ENCODE results near the gene TFEB. TPM values are rescaled to one million over a fixed set of nuclear protein-coding genes. Genes with fewer than 3 reads are reported as not detected.

The TFEB gene
- polyA plus RNA-seq, 3 donors = 7.9 to 8.6 (median 8.4) TPM

DNA sequence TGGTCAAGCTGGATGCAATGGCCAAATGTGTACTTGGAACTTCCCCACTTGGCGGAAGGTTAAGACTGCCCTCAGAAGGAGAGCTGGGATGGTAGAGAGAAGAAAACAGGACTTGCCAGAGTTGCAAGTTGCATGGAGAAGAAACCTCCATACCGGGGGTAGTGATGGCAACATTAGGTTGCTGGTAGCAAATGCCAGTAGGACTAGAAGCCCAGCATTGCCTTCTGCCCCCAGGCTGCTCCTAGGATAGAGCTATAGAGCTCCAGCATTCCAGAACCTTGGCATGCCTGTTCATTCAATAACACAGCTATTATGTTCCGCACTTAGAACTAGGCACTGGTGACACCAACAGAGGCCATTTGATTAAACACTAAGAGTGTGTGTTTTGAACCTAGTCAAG lies 26.6 kb downstream of the TFEB start:
- no peak for DNase-seq (ENCODE audit: low read depth in 3 of 3, low spot score in 2 of 3)

DNA sequence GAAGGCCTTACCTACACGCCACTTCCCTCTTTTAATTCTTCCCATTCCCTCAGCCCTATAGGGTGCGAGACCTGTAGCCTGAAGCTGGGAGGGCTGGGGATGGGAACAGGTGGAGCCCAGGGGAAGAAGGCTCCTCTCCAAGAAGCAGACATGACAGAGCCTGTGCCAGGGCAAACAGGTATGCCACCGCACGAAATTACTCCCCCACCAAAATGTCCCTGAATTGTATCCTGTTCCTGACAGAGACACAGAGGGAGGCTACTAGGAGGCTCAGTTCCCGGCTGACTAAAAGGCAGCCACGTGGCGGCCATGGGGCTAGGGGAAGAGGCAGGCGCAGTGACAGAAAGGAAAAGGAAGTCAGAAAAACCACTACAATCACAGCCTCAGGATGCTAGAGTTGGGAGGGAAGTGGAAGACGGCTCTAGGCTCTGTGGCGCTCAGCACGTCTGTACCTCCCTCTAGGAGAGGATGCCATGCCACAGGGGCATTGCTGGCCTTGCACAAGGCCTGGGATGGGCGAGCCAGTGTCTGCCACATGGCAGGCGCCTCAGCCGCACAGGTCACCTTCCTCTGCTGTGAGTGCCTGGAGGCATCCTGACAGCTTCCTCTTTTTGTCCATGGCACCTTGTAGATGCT lies 27.7 kb downstream of the TFEB start:
- no peak for DNase-seq (ENCODE audit: low read depth in 3 of 3, low spot score in 2 of 3)

DNA sequence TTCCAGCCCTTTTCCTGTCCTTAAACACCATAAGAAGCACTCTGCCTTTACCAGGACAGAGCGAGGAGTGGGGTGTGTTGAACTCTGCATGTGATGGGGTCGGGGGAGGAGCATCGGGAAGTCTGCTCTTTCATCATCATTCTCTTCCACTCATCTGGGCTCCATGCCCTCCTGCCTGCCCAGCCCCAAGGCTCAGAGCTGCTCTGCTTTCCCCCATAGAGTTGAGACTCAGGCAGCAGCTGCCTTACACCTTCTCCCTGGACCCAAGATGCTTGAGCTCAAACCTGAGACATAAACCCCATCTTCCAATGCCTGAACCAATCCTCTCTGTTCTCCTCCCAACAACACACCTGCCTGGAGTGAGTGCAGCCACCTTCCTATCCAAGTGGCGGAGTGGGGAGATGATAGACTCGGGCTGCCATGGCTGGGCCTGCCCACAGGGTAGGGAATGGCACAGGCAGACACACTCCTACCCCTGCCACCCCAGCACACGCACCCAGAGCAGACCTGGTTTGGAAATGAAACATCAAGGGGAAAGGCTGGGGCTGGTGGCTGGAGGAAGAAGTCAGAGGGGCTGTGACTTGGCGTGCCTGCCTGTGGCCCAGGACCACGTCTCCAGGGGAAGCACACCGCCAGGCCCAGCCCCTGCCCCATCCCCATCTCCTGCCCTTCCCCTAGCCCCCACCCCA lies 28.4 kb downstream of the TFEB start:
- DNase-seq (ENCODE audit: low read depth in 3 of 3, low spot score in 2 of 3) = no peak

DNA sequence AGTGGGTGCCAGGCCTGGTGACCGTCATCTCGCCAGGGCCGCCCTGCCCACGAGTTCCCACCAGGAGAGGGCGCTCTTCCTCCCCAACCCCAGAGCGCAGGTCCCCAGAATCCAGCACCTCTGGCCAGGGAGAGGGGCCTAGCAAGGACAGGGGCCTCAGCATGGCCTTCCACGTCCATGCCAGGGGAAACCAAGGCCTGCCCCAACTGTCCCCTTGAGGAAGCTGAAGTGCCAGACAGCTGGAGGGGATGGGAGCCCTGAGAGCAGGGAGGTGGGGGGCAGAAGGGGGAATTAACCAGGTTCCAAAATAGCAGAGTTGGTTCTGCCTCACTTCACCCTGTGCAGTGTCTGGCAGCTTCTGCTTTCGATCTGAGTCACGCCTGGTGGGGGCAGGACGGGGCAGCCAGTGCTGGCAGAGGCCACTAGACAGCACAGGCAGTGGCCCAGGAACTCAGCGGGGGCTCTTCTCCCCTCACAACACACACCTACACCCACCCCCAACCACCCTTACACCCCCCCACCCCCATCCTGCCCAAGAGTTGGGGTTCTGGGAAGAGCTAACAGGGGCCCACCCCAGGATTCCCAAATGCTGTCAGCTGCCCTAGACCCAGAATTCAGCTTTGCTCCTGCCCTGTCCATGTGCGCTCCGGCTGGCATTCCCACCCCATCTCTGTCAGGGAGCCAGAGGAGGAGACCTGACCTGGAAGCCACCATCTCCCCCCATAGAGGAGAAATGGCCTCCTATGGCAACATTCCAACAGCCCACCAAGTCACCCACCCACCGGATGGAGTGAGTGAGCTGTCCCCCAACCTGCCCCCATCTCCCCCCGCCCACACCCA lies 29.2 kb downstream of the TFEB start:
- no peak for DNase-seq (ENCODE audit: low read depth in 3 of 3, low spot score in 2 of 3)

DNA sequence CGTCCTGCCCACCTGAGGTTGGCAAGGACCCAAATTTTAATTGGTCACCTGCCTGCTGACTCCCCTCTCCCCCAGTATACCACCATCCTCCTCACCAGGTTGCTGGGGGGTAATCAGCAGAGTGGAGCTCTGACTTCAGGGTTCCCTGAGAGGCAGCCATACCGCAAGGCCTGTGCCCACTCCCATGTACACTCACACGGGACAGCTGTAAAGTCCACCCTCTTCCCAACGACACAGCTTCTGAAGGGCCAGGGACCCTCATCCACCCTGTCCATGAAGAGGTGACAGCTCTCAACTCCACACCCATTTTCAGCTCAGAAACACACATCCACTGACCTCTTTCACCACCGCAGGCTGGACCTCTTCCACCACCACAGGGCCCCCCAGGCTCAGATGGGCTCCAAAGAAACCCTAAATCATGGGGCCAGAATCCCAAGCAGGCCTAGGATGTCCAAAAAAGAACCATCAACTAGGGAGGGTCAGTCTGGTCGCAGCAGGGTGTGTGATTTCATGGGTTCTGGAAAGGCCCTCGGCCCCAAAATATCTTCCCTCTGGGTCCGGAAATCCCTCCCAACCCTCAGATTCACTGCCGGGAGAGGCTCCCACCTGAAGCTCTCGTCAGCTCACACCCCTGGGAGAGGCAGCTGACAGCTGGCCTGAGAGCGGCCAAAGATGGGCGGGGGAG lies 30.0 kb downstream of the TFEB start:
- no peak for DNase-seq (ENCODE audit: low read depth in 3 of 3, low spot score in 2 of 3)

DNA sequence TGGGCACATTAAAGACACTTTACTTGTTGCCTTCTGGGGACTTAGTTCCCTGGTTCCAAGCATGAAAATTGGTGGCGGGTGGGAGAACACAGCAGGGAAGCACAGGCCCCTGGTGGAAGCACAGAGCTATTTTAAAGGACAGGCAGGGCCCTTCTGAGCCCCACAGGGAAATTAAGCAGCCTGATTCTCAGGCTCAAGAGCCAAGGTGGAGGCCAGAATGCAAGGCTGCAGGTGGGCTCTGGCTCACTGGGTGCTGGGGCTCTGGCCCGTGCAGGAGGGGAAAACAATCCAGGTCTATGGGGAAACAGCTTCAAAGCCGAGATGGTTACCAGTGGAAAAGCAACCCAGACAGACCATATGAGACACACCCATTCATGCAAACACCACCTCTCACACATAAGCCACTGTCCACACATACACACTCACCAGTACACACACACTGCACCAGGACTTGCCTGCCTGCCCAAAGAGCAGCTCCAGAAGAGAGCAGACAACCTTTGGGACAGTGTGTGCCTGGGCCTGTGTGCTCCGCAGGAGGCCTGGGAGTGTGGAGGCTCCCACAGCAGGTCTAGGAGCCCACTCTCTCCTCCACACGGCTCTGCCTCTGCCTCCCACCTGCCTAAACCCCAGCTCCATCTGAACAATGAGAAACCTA lies 30.6 kb downstream of the TFEB start:
- no peak for DNase-seq (ENCODE audit: low read depth in 3 of 3, low spot score in 2 of 3)

DNA sequence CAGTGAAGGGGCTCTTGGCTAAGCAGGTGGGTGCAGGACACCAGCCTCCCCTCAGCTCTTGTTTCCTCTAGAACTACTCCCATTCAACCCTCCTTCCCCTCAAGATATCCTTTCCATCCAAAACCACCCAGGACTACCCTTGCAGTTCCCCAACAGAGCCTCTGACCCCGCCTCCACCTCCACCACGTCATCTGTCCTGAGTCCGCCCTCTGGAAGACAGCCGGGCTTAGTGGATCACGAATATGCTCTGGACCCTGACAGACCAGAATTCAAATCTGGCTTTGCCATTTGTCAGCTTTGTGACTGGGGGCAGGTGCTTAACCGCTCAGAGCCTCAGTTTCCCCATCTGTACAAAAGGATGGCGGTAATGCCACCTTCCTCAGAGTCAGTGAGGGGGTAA lies 31.4 kb downstream of the TFEB start:
- no peak for DNase-seq (ENCODE audit: low read depth in 3 of 3, low spot score in 2 of 3)

DNA sequence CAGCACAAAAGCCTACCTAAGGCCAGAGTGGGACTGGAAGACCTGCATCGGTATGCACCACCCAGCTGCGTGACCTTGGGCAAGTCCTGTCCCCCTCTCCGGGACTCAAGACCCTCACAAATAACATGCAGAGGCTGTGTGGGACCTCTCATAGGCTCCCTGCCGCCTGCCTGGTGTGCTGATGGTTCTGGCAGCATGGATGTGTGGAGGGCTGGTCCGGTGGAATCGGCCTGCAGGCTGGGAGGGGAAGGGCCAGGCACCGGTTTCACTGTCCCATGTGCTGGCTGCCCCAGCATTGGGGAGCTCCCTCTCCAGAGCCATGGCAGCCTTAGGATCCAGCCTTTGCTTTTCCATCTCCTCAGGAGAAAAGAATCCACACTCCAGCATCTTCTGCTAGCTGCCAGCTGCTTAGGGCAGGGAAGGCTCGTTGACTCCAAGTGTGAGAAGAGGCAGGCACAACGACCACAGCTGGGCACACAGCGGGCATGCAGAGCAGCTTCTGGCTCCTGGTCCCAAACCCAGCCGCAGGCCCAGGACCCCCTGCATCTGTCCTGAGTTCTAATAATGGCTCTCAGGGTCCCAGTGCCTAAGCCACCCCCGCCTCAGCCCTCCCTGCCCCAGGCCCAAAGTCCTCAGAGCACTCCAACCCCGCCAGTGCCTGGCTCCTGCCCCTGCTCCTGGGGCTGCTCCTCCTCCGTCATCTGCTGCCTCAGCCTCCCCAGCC lies 32.5 kb downstream of the TFEB start:
- DNase-seq (ENCODE audit: low read depth in 3 of 3, low spot score in 2 of 3) = no peak

DNA sequence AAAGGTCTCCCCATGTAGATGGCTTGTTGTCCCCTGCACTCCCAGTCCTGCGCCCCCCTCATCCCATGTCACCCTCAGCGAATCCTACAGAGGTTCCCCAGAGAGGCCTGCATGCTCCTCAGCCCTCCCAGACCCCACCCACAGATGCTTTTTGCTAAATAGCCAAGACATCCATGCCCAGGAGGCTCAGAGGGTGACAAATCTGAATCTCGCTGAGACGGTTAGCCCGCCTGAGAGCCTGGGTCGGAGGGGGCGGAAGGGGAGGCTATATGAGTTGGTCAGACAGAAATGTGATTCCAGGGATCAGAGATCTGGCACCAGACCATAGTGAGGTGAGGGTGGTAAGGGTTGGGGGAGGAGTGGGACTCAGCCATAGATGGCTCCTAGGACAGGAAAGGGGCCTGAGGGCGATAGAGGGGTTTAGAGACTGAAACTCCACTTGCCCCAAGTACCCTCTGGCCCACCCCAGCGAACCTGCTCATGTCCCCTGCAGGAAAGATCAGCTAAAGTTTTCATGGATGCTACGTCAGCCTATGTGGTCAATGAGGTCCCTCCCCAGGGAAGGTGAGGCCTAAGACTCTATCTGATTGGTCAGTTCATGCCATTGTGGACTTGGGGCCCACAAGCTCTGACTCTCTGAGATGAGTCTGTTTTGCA lies 33.2 kb downstream of the TFEB start:
- DNase-seq (ENCODE audit: low read depth in 3 of 3, low spot score in 2 of 3) = no peak

DNA sequence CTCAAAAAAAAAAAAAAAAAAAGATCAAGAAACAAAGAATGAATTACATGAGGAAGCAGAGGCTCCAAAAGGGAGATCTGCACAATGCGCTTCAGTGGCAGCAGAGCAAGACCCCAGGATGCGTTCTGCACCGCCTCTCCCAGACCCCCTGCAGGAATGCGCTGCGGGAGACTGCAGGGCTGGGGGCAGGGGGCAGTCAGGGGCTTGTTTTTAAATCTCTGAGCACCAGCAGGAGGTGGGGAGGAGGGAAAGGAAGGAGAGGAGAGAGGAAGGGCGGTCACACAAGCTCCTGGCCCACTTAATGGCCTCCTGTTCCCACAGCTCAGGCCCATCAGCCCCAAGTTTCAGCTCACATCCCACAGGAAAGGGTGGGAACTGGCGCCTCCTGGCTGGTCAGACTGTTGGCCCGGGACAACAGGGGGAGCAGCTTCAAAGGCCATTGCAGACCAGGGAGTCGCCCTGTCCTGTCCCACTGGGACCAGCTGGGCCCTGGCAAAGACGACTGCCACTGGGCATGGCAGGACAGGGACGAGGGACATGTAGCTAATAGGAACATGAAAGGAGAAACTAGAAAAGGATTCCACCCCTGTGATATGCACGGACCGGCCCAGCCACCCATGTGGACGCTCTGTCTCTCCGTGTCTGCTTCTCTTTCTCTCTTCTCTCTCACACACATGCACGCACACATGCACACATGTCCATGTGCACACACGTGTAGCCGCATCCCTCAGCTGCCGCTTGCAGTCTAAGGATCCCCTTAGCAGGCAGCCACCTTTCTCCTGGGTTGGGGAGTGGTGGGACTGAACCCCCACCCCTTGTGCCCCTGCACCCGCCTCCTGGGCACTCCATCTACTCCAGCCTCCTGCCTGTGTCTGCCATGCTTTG lies 34.7 kb downstream of the TFEB start:
- DNase-seq (ENCODE audit: low read depth in 3 of 3, low spot score in 2 of 3) = no peak

DNA sequence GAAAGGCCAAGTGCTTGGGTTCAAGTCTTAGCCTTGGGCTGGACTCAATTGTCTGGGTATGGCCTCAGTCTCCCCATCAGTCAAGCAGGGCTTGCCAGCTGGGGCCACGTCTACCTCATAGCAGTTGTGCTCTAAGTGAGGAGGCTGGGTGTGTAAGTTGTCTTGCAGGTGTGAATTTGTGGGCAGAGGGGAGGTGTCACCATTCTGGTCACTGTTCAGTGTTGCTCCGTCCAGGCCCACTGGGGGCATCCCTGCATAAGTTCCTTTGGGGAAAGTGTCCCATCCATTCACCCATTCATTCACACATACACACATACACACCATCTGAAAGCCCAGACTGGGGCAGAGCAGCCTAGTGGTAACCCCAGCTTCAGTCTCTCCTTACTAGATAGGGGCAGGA lies 36.3 kb downstream of the TFEB start:
- DNase-seq (ENCODE audit: low read depth in 3 of 3, low spot score in 2 of 3) = no peak

DNA sequence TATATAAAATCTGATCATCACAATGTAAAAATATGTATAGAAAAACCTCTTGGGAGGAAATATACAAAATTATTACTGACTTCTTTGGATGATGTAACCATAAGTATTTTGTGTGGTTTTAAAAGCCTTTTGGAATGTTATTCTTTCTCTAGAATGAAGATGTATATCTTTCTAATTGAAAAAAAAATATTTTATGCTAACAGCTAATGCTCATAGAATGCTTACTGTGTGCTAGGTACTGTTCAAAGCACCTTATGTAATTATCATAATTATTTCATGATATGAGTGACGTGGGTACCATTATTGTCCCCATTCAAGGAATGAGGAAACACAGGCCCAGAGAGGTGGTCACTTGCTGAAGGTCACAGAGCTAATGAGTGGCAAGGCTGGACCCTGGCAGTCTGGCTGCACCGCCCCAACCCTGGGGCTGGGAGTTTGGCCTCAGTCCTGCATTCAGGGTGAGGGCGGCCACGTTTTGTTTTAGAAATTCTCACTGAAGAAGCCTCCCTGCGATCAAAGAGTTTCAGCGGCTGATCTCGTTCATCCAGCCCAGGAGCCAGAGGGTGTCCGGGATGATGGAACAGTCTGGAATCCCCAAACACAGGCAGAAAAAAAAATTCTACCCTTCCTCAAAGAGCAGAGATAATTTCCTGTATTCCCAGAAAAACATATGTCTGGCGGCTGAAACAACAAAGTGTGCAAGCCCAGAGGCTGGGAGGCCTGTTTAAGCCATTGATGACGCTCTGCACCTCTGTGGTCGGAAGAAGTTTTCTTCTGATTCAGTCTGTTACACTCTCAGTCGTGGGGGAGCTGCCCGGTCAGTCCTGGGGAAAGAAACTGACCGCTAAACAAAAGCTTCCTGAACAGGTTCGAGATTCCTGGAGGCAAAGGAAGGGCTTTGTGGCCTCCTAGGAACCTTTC lies 37.3 kb downstream of the TFEB start:
- no peak for DNase-seq (ENCODE audit: low read depth in 3 of 3, low spot score in 2 of 3)

DNA sequence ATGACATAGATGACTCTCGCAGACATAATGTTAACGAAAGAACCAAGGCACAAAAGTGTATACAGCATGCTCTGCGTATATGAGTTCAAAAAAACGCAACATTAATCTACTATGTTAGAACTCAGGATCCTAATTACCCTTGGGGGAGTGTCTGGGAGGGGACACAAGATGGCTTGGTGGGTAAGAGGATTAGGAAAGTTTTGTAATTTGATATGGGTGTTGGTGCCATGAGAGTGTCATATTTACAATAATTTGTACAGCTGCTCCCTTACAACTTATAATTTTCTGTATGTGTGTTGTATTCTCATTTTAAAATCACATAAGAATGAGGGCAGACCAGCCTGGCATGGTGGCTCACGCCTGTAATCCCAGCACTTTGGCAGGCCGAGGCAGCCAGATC lies 38.6 kb downstream of the TFEB start:
- no peak for DNase-seq (ENCODE audit: low read depth in 3 of 3, low spot score in 2 of 3)

DNA sequence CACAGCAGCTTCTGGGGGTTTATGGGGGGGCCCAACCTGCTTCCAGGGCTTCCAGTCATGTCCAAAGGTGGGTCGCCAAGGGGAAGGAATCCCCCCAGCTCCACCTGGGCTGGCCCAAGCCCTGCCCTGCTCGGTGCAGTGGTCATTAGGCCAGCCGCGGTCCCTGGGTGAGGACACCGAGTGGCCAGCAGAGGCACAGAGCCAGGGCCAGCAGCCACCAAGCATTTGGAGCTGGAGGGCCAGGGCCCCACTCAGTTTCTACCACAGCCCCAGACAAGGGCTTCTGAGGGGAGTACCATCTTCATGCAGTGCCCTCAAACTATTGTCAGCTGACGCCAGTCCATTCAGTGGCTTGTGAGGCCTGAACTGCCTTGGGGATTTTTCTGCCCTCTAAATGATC lies 39.6 kb downstream of the TFEB start:
- no peak for DNase-seq (ENCODE audit: low read depth in 3 of 3, low spot score in 2 of 3)

DNA sequence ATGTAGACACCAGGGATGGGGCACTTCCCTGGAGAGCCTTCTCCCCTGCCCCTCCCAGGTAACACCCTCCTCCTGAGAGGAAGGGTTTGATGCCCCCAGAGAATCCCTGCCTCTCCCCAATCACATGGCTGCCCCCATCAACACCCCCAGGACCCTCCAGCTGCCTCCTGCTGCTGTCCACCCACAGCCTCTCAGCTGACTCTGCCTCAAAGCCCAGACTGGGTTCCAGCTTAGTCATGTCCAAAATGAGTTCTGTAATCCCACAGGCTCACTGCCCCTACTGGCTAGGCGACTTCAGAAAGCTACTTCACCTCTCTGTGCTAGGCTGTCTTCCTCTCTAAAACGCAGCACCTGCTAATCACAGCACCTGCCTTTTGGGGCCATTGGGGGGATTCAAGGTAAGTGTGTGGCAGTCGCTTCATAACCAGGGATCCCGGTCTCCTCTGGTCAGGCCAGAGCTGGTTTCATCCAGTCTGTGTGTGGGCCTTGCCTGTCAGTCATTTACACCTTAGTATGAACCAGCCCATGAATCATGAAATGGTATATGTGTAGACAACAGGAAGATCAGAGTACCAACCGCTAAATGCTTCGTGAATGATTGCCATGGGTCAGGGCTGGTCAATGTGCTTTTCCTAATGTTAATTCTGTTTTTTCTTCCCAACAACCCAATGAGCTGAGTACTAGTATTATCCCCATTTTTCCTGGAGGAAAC lies 40.4 kb downstream of the TFEB start:
- DNase-seq (ENCODE audit: low read depth in 3 of 3, low spot score in 2 of 3) = no peak

DNA sequence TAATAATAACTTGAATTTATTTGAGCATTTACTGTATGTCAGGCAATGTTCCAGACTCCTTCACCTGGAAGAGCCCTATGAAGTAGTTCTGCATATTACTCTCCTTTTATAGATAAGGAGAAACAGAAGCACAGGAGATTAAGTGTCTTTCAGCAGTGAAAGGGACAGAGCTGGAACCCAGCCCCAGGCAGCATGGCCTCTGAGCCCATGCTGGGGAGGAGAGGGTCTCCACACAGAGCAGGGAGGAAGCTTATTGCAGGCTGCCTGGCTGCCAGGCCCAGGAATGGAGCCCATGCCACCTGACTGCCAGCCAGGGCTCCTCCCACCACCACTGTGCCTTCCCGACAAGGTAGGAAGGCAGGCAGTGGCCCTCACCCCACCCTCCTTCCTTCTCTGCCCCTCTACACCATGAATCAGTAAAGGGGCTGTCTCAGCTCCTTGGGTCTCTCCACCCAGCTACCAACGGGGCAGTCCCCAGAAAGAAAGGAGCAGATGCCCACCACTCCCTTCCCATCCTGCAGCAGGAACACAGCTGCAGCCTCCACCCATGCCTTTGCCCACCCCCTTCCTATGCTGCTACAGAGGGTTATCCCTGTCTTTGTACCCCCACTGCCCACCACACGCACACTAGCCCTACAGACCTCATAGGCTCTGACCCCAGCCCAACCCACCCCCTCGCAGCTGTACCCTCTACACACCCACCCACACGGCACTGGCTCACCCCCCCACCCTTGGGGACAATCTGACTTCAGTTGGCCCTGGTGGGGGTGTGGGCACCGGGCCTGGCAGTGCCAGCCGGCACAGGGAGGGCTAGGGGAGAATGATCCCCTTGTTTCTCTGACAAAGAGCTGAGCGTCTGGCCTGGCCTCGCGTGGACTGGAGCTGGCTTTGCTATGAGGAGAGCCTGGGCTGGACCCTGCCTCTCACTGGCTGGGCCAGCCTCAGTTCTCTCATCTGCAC lies 41.8 kb downstream of the TFEB start:
- DNase-seq (ENCODE audit: low read depth in 3 of 3, low spot score in 2 of 3) = no peak
